Gastrocnemius medialis (tissue), 4 donors: Measurements from ENCODE around the gene SEMA7A. TPM values are rescaled to one million over a fixed set of nuclear protein-coding genes. Genes with fewer than 3 reads are reported as not detected.

ENCODE experiments used
- ATAC-seq, 2 donors: fragments of 150-250 bp; one replicate each; pipeline ENCODE4 v1.9.1; 2016
- DNase-seq, 2 donors: peaks; one replicate each; pipeline ENCODE4 v3.0.0-alpha.2; 2019
- H3K27ac ChIP-seq, 4 donors: fragments of 200-600 bp; sonication (generic); 1 replicate in 1 of 4; 2 replicates in 3 of 4; pipeline ENCODE4 v1.5.1; 2016 to 2018; ENCODE audit warnings: mild to moderate bottlenecking in 2 of 4, moderate library complexity in 1 of 4
- H3K27me3 ChIP-seq, 3 donors: fragments of 200-600 bp; sonication (generic) in 2 of 3; 1 replicate in 1 of 3; 2 replicates in 2 of 3; pipeline versions ENCODE4 v1.5.1 to v1.6.0; 2016 to 2019; ENCODE audit warnings: mild to moderate bottlenecking in 1 of 3, moderate library complexity in 1 of 3
- H3K36me3 ChIP-seq, 2 donors: fragments of 200-600 bp; sonication (generic) in 1 of 2; one replicate each; pipeline ENCODE4 v1.5.1; 2017 to 2018
- H3K4me1 ChIP-seq, 2 donors: fragments of 200-600 bp; sonication (generic) in 1 of 2; one replicate each; pipeline ENCODE4 v1.5.1; 2016 to 2017; ENCODE audit warnings: mild to moderate bottlenecking in 2 of 2
- H3K4me3 ChIP-seq, 4 donors: fragments of 200-600 bp; sonication (generic) in 3 of 4; 1 replicate in 1 of 4; 2 replicates in 3 of 4; pipeline ENCODE4 v1.5.1; 2016 to 2019; ENCODE audit warnings: mild to moderate bottlenecking in 2 of 4
- H3K9me3 ChIP-seq, 3 donors: fragments of 200-600 bp; sonication (generic) in 2 of 3; 1 replicate in 1 of 3; 2 replicates in 2 of 3; pipeline ENCODE4 v1.5.1; 2016 to 2019
- CTCF ChIP-seq, 5 experiments: fragments of 450-650 bp in 3 of 5; fragments of 200-600 bp in 2 of 5; sonication (generic) in 2 of 5; IDR thresholded peaks in 4 of 5; conservative IDR thresholded peaks in 1 of 5; 1 replicate in 4 of 5; 2 replicates in 1 of 5; pipeline ENCODE4 v1.5.1; 2016 to 2019; ENCODE audit warnings: antibody characterized with exemption in 5 of 5, mild to moderate bottlenecking in 3 of 5, moderate library complexity in 3 of 5
- POLR2A ChIP-seq, 2 donors: fragments of 450-650 bp; IDR thresholded peaks; one replicate each; pipeline ENCODE4 v1.6.1; 2017; ENCODE audit warnings: antibody characterized with exemption in 2 of 2, mild to moderate bottlenecking in 2 of 2, moderate library complexity in 2 of 2
- in situ Hi-C, 4 donors: fragments of 200-750 bp; cut with MboI; loops; one replicate each; pipeline versions ENCODE4 v1.15.0 to v1.8.0; 2017; ENCODE audit warnings: low sequenced_read_pairs in 4 of 4
- intact Hi-C: fragments of 100-400 bp; cut with DNase I; formaldehyde crosslinking; loops from one replicate; pipeline ENCODE4 v1.15.1; 2023; ENCODE audit warnings: low total_unique reads
- total RNA-seq, 4 donors: library from RNA; depleted of rRNA; stranded (reverse); fragments of >200 nt; gene quantifications; one replicate each; pipeline versions ENCODE4 v1.1.0 to v1.2.3, GENCODE V29; 2016

SEMA7A gene
- total RNA-seq, 4 donors from 2014 or later = 0.51 to 2.7 (median 2.4) TPM

GRCh38 chr15:74426404-74427281 lies 7.1 kb downstream of the SEMA7A start:
- no peak overlapping the region for H3K27ac ChIP-seq
- intact Hi-C loops (no loop called here), in situ Hi-C loops (no loop called here)
- no peak overlapping the region for H3K4me3 ChIP-seq
- TF ChIP-seq CTCF (IDR thresholded peaks at IDR 0.05 in 4 of 5, conservative IDR thresholded peaks at IDR 0.05 in 1 of 5) (no peak), POLR2A (IDR thresholded peaks at IDR 0.05) (no peak)
- no peaks in the 10 kb centered on the region for H3K9me3 ChIP-seq
- ATAC-seq = no peak
- H3K36me3 ChIP-seq = no peaks in the 10 kb centered on the region
- peaks cover 0 to 5% (median 0%) of the 10 kb centered on the region in 3 donors for H3K27me3 ChIP-seq
- no peak for DNase-seq
- H3K4me1 ChIP-seq = peaks cover 3 to 17% of the 10 kb centered on the region in 2 donors

DNA sequence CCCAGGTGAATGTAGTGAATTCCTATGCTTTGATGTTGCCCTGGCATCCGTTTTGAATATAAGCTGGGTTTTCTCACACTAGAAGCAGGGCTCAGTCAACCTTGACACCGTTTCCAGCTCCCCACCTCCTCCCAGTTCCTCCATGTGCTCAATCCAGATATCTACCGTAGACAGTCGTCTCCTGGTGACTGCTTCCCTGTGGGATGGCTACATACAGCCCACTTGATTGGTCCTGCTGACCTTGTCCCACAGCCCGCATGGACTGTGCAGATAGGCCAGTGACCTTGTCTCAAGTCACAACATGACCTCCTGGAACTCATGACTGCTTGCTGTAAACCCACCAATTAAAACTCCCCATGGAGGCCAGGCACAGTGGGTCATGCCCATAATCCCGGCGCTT lies 8.1 kb downstream of the SEMA7A start:
- no peak for TF ChIP-seq CTCF (IDR thresholded peaks at IDR 0.05 in 4 of 5, conservative IDR thresholded peaks at IDR 0.05 in 1 of 5)
- no peak for TF ChIP-seq POLR2A (IDR thresholded peaks at IDR 0.05)
- intact Hi-C loops = no loop called here

GRCh38 chr15:74424901-74425528 lies 8.7 kb downstream of the SEMA7A start:
- H3K9me3 ChIP-seq = no peaks in the 10 kb centered on the region
- no peak for DNase-seq
- H3K27me3 ChIP-seq = no peaks in the 10 kb centered on the region
- intact Hi-C loops (no loop called here), in situ Hi-C loops (no loop called here)
- H3K4me3 ChIP-seq = no peak overlapping the region
- no peaks in the 10 kb centered on the region for H3K36me3 ChIP-seq
- no peak for ATAC-seq
- TF ChIP-seq POLR2A (IDR thresholded peaks at IDR 0.05) = no peak
- TF ChIP-seq CTCF (IDR thresholded peaks at IDR 0.05 in 4 of 5, conservative IDR thresholded peaks at IDR 0.05 in 1 of 5) = no peak
- H3K4me1 ChIP-seq = peaks cover 17 to 32% of the 10 kb centered on the region in 2 donors
- no peak overlapping the region for H3K27ac ChIP-seq

More for the DNA sequence above, 8.1 kb downstream of the SEMA7A start:
- Histone ChIP-seq H3K36me3 (no peaks in the 10 kb centered on the region), H3K27me3 (no peaks in the 10 kb centered on the region), H3K27ac (no peak overlapping the region), H3K9me3 (no peaks in the 10 kb centered on the region), H3K4me3 (no peak overlapping the region), H3K4me1 (peaks cover 11 to 27% of the 10 kb centered on the region in 2 donors)
- no peak for ATAC-seq
- in situ Hi-C loops = no loop called here
- DNase-seq = no peak

- Histone ChIP-seq H3K4me1 (peaks cover 18 to 32% of the 10 kb centered on the region in 2 donors), H3K4me3 (no peak overlapping the region), H3K36me3 (no peaks in the 10 kb centered on the region), H3K27me3 (no peaks in the 10 kb centered on the region), H3K27ac (peak overlapping the region in 1 of 4 donors; percentile 76), H3K9me3 (no peaks in the 10 kb centered on the region)
- intact Hi-C loops = no loop called here
- no peak for TF ChIP-seq POLR2A (IDR thresholded peaks at IDR 0.05)
- no peak for TF ChIP-seq CTCF (IDR thresholded peaks at IDR 0.05 in 4 of 5, conservative IDR thresholded peaks at IDR 0.05 in 1 of 5)
- no peak for ATAC-seq
- DNase-seq = no peak
- in situ Hi-C loops = no loop called here
These were observed 10.1 kb downstream of the SEMA7A start for GRCh38 chr15:74423431-74424257.
